K562 (cell line): Measurements from ENCODE around the gene DDX43. TPM values are rescaled to one million over a fixed set of nuclear protein-coding genes. Genes with fewer than 3 reads are reported as not detected.
A peak's percentile ranks its signal among the peaks of the same experiment; 100 is the strongest.

Experiments
- CC2D1A ChIP-seq: fragments of 450-650 bp; IDR thresholded peaks from 2 replicates; pipeline ENCODE4 v1.6.1; 2017; ENCODE audit warnings: mild to moderate bottlenecking
- DMBX1 ChIP-seq: fragments of 250-450 bp; sonication (Bioruptor Pico); IDR thresholded peaks from 2 replicates; pipeline ENCODE4 v1.8.0; 2022; ENCODE audit warnings: inconsistent platforms, mild to moderate bottlenecking, moderate library complexity, borderline replicate concordance
- KLF1 ChIP-seq: fragments of 450-650 bp; IDR thresholded peaks from 2 replicates; pipeline ENCODE4 v1.6.1; 2016; ENCODE audit warnings: missing genetic modification characterization, missing compliant biosample characterization
- MGA ChIP-seq: fragments of 450-650 bp; IDR thresholded peaks from 2 replicates; pipeline ENCODE4 v1.6.1; 2016; ENCODE audit warnings: mild to moderate bottlenecking, moderate library complexity
- NONO ChIP-seq, 2 experiments: fragments of 200-400 bp in 1 of 2; fragments of 450-650 bp in 1 of 2; formaldehyde crosslinking in 1 of 2; IDR thresholded peaks; 2 replicates each; pipeline ENCODE4 v1.6.1; 2017; ENCODE audit warnings: low read depth in 2 of 2, mild to moderate bottlenecking in 2 of 2, moderate library complexity in 2 of 2, low read length in 1 of 2
- NR4A1 ChIP-seq, 2 experiments: fragments of 250-450 bp in 1 of 2; fragments of 450-650 bp in 1 of 2; sonication (Bioruptor Pico) in 1 of 2; IDR thresholded peaks; 2 replicates each; pipeline versions ENCODE4 v1.4.0 to v1.6.1; 2016 to 2020; ENCODE audit warnings: mild to moderate bottlenecking in 2 of 2, missing compliant biosample characterization in 1 of 2, missing genetic modification characterization in 1 of 2, moderate library complexity in 1 of 2
- SMARCA4 ChIP-seq: fragments of 450-650 bp; IDR thresholded peaks from 2 replicates; pipeline ENCODE4 v1.6.1; 2016
- YY1 ChIP-seq, 3 experiments: IDR thresholded peaks; 2 replicates each; pipeline ENCODE4 v1.6.1; 2011; ENCODE audit warnings: low read length in 2 of 3, mild to moderate bottlenecking in 2 of 3, moderate library complexity in 2 of 3, borderline replicate concordance in 1 of 3, control low read depth in 1 of 3, low read depth in 1 of 3; ENCODE audit not compliant: insufficient read depth in 3 of 3, insufficient replicate concordance in 2 of 3, control insufficient read depth in 1 of 3, insufficient read length in 1 of 3; ENCODE audit errors: extremely low read depth in 1 of 3
- ZNF592 ChIP-seq: fragments of 450-650 bp; IDR thresholded peaks from 2 replicates; pipeline ENCODE4 v1.6.1; 2017; ENCODE audit warnings: antibody characterized with exemption, mild to moderate bottlenecking
- polyA plus RNA-seq, 8 experiments: library from polyadenylated mRNA; depleted of rRNA in 4 of 8; stranded (reverse) in 5 of 8; unstranded in 3 of 8; fragments of >200 nt; fragmentation: Nextera tagmentation in 2 of 8; fragmentation: Illumina TruSeq in 1 of 8; extraction: Ambion mirVana in 2 of 8; extraction: Trizol in 1 of 8; gene quantifications; 2 replicates each; pipeline versions ENCODE4 v1.2.1 to v1.2.3, GENCODE V29; 2011 to 2014; ENCODE audit warnings: inconsistent platforms in 1 of 8, missing spikeins in 1 of 8
- total RNA-seq, 7 experiments: library from RNA; depleted of rRNA in 6 of 7; stranded (reverse); fragments of >200 nt in 6 of 7; fragmentation: Illumina TruSeq in 2 of 7; extraction: Trizol in 2 of 7; gene quantifications; 2 replicates each; pipeline versions ENCODE4 v1.2.1 to v1.2.3, GENCODE V29; 2011 to 2021; ENCODE audit warnings: low replicate concordance in 1 of 7

Gene DDX43
- total and polyA plus RNA-seq, 9 of the 15 experiments (the other 6 are each of a cell fraction or from before 2014, with no cell fraction given): 0.07 to 0.88 (median 0.25) TPM

GRCh38 chr6:73388800-73389512 lies 5.7 kb upstream of the DDX43 start (continued):
- TF ChIP-seq ZNF592 (peak; percentile 54; the same call in 1 of the 2 replicates), NR4A1 (CRISPR knock-in tag; IDR thresholded peaks at IDR 0.05) (no peak), NR4A1 (tag; IDR thresholded peaks at IDR 0.05) (no peak), SMARCA4 (peak; percentile 61), DMBX1 (no peak), CC2D1A (peak; percentile 47; the same call in 1 of the 2 replicates), KLF1 (tag) (peak; percentile 99), YY1 (IDR thresholded peaks at IDR 0.05; ENCODE audit: borderline replicate concordance in 1 of 3, control insufficient read depth in 1 of 3, extremely low read depth in 1 of 3, insufficient read depth in 3 of 3, insufficient read length in 1 of 3, insufficient replicate concordance in 2 of 3, low read depth in 1 of 3, low read length in 2 of 3) (peak in 2 of 3 experiments; percentile 61 to 77), MGA (peak; percentile 90), NONO (IDR thresholded peaks at IDR 0.05; ENCODE audit: low read depth in 2 of 2, low read length in 1 of 2) (0 out of 4 replicates have a peak, but pooled peaks of 1 of the 2 experiments have one; percentile 12)
